Endothelial cell of hepatic sinusoid (primary cell): ENCODE data around the gene SGMS1.
"Not testable (repeated sequence)": the region's sequence is repeated elsewhere in the genome, so short reads cannot be mapped to it uniquely, and the experiment has no call there.

ENCODE experiments used
- in situ Hi-C: cut with HindIII; loops from 2 replicates; pipeline ENCODE4 v1.10.0; 2017; ENCODE audit warnings: low sequenced_read_pairs

SGMS1 gene

DNA sequence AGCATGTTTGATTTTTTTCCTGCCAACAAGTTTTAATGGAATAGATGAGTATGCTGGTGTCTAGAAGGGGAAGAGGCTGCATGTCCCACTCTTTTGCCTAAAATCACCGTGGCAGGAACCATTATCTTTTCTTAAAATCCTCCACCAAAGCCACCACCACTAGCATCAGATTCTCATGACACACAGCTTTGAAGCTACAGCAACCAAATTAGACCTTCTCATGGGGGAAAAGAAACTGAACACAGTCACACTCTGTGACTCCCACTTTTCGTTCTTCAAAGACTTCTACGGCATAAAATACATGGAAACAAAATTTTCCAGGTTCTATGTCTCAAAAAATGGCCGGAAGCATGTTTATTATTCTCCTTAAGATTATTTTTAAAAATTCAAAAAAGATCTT, 81.8 kb downstream of the SGMS1 start:
- in situ Hi-C loops, result loop anchor here (10.0 kb wide), 1 partner anchor 73 kb away; no protein-coding TSS in a partner anchor

DNA sequence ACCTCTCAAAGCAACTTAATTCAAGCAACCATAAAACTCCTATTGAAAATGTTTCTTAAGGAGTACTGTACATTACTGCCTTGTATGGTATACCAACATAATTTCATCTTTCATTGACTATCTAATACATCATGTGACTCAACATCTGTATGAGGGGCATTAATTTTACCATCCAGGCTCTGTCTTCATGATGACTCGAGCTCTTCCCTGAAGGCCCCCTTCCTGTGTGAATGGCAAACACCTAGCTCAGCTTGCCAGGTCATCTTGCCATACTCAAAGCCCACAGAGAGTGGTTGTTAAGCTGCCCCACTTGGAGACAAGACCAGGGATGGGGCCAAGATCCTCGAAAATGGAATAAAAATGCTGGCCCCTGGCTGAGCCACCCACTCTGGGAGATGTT, 82.4 kb downstream of the SGMS1 start:
- in situ Hi-C loops, result loop anchor here (10.0 kb wide), 1 partner anchor 73 kb away; no protein-coding TSS in a partner anchor

DNA sequence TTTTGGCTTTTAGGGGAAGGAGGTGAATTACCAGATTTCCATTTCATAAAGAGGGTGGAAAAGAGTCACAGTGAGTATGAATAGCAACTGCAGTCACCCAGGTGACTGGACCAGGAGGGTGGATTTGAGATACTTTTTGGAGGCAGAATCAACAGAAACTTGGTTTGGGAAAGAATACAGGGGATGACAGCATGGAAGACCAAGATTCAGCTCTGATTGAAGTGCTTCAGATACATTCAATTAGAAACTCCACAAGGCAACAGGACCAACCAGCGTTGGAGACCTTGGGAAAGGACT, 83.0 kb downstream of the SGMS1 start:
- in situ Hi-C loops, result loop anchor here (10.0 kb wide), 1 partner anchor 74 kb away; no protein-coding TSS in a partner anchor

- in situ Hi-C loops, result loop anchor here (10.0 kb wide), 1 partner anchor 75 kb away; no protein-coding TSS in a partner anchor
Measured at GRCh38 chr10:50540069-50540825, 83.5 kb downstream of the SGMS1 start.

DNA sequence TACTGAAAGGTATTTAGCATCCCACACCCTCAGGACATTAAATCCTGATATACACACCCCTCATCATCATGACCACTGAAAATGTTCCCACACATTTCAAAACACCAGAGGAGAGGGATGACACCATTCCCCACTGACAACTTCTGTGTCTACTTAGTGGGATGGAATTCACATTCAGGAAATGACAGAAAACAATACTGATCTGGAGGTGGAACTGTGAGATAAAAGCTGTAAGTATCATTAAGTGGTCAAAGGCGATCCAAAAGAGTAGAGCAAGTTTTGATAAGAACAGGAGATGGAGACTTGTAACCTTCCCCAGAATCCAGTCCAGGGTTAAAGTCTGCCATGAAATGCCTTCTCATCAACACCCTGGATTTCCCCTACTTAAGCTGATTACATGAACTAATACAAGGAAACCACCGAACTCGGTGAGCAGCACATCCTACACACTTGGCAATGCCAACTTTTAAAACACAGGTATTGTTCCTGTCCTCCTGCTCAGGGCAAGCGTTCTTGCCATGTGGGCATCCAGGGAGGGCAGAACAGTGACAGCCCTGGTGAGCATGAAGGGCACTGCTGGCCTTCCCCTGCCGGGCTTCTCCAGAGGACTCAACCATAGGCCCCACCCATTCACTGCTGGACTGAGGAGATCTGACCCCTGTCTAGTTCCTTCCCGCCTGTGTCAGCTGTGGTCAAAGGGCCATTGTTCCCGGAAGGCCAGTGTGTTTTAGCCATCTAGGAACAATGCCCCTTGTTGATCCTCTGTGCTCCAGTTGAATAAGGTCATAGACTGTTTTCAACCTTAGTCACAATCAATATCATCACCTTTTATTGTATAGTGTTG, 85.0 kb downstream of the SGMS1 start:
- in situ Hi-C loops, result no loop called here

- in situ Hi-C loops, result no loop called here
Measured at GRCh38 chr10:50536617-50537240, 87.0 kb downstream of the SGMS1 start.

DNA sequence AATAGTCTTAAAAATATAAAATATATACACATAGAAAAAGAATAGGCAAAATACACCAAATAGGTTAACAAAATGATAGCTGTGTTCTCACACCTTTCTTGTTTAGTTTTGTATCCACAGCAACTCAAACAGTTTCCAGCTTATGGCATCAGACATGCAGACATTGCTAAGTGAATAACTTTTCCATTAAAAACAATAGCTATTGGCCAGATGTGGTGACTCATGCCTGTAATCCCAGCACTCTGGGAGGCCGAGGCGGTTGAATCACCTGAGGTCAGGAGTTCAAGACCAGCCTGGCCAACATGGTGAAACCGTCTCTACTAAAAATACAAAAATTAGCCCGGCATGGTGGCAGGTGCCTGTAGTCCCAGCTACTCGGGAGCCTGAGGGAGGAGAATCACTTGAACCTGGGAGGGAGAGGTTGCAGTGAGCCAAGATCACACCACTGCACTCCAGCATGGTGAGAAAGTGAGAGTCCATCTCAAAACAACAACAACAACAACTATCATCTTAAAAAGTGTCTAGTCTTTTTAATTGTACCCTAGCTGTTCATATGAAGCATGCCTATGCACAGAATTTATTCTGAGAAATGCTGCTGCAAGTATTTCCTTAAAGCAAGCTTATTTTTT, 88.9 kb downstream of the SGMS1 start:
- in situ Hi-C loops, result not testable (repeated sequence)

- in situ Hi-C loops, result no loop called here
Measured at GRCh38 chr10:50533296-50533695, 90.5 kb downstream of the SGMS1 start.

GRCh38 chr10:50531388-50532077, 92.2 kb downstream of the SGMS1 start:
- in situ Hi-C loops, result no loop called here

DNA sequence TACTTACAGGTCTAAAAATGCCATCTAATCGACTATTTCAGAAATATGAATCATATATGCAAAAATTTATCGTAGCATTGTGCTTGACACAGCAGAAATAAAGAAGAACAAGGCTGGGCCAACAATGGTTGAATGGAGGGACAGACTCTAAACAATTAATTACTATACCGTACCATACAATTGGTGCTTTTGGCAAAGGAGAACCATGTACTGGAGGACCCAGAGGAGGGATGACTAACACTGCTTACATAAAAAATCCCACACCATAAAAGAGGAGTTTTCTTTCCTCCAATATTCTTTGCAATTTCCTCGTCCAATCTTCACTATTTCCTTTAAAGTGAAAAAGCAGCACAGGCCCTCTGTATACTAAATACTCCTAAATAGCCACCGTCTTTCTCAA, 94.1 kb downstream of the SGMS1 start:
- in situ Hi-C loops, result no loop called here

DNA sequence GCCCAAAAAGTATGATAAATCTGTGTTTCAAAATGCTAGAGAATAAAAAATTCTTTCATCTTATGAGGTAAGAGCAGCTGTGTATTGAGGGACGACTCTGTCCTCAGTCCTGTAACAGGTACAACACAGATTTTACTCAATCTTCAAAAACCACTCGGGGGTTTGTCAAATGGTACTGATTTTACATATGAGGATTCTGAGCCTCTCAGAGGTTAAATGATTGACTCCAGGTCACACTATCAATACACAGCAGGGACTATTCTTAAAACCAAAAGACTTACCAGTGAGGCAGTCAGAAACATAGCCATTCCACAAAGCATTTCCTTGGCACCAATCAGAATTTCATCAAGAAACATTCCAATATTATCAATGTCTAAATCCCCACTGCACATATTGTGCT, 95.5 kb downstream of the SGMS1 start:
- in situ Hi-C loops, result no loop called here

DNA sequence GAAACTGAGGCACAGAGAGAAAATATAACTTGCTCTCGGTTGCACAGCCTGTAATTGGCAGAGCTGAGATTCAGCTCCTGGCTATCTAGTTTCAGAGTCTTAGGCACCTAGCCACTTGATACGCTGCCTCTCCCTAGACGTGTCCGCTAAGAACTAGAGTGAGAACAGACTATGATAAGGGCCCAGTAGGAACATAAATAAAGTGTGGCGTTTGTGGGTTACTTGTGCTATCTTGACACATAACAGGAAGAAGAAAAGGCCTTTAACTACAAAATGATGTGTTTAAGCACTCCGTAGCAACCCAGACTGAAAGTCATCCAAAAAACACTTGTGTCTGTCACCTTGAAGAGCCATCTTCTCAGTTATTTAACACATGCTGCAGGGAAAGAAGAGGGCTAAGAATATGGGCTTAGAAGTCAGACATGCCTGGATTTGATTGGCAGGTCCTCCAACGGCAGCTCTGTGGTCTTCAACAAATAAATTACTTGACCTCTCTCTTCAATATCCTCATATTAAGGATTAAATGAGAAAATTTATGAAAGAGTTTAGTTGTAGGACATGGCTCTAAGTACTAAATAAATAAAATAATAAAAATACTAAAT, 96.2 kb downstream of the SGMS1 start:
- in situ Hi-C loops, result no loop called here

GRCh38 chr10:50526185-50526584, 97.6 kb downstream of the SGMS1 start:
- in situ Hi-C loops, result no loop called here

DNA sequence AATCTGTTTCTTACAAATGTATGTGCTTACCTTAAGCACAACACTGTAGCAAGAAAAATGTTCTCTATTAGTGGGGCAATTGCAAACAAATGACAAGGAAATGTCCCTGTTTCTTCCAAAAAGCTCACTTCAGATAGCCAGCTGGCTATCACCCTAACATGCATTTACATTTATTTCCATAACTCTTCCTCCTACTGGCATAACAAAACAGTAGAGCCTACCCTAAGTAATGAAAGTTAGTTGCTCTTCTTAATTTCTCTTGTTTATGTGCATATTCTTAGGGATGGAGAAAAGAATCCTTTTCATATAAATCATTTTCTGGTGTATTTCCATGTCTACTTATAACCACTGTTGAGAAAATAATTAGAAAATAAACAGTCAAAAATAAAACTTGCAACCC, 100.4 kb downstream of the SGMS1 start:
- in situ Hi-C loops, result no loop called here

DNA sequence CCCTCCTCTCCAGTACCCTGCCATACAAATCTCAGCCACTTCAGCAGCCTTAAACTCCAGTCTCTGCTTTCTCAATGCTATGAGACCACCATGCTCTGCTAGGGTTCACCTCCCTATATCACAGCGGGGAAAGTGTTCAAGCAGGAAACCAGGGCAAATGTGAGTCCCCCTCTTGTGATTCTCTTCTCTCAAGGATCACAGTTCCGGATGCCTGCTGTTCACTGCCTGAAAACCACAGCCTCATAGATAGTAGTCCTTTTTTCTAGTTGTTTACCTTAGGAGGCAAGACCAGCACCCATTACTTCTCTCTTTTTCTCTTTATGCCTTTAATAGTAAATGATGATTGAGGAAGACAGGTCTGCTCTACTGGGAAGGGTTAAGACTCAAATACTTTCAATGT, 100.8 kb downstream of the SGMS1 start:
- in situ Hi-C loops, result no loop called here

- in situ Hi-C loops, result no loop called here
Measured at GRCh38 chr10:50520115-50520514, 103.6 kb downstream of the SGMS1 start.

GRCh38 chr10:50517626-50518025, 106.1 kb downstream of the SGMS1 start:
- in situ Hi-C loops, result no loop called here

DNA sequence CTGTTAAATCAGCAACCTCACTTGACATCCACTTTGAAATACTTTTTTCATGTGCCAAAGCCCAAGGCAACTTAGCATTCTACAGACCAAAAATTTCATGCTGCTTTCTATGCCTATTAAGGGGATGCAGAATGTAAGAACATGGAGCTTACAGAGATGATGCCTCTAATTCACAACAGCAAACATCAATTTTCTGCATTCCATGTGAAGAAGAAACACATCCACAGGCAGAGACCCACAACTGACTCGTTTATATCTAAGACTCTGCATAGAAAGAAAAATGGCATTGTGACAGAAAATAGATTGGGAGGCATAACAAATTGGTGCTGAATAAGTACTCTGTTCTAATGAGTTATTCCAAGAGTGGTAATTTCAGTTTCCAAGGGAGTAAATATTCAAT, 107.6 kb downstream of the SGMS1 start:
- in situ Hi-C loops, result no loop called here

DNA sequence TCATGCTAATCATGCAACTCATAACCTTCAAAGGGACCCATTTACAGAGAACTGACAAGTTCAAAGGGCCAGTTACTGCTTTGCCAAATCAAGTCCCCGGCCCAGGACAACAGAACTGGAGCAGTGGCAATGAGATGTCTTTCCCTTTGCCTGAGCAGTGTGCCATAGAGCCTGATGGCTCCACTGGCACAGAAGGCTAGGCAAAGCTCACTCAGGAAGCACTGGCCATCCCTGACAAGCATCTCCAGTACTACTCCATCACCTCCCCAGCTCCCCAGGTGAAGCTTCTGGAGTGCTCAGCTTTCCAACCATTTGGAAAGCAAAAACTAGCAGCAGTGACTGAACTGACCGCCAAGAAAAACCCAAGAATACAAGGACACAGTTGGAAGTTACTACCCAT, 108.3 kb downstream of the SGMS1 start:
- in situ Hi-C loops, result no loop called here

DNA sequence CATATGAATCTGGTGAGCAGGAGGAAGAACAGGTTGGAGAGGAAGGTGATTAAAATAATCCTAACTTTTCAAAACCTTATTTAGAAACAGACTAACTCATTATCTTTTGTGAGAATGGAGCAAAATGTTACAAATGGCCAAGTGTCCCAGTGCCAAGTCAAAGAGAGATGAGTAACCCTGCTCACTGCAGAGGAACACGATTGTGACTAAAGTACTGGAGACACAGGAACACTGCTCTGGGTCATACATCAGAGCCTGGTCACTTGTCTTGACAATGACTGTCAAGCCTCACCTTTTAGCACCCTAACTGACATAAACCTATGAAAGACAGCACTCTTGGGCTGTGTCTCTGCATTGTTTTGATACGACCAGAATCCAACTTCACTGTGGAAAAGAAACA, 108.8 kb downstream of the SGMS1 start:
- in situ Hi-C loops, result no loop called here
